ENCODE results near the gene ADGRL3.

The ADGRL3 gene

GRCh38 chr4:61727286-61727685 lies 527.2 kb downstream of the ADGRL3 start:
- no peak for ATAC-seq (ENCODE audit: insufficient read depth, low read depth)

DNA sequence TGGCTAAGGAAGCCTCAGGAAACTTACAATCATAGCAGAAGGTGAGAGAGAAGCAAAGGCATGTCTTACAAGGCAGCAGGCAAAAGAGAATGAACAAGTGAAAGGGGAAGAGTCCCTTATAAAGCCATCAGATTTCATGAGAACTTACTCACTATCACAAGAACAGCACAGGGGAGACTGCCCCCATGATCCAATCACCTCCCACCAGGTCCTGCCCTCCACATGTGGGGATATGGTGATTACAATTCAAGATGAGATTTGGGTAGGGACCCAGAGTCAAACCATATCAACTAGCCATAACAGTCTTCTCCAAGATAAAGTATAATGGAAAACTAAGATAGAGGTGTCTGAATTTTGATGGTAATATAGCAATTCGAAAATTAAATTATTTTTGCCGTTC lies 534.3 kb downstream of the ADGRL3 start:
- no peak overlapping the region for H3K27ac ChIP-seq (ENCODE audit: low read length)
- no peaks in the 10 kb centered on the region for H4K20me1 ChIP-seq (ENCODE audit: insufficient read depth, low read length)
- H3K27me3 ChIP-seq (ENCODE audit: insufficient read depth, low read length, poor library complexity) = no peaks in the 10 kb centered on the region
- no peaks in the 10 kb centered on the region for H3K36me3 ChIP-seq (ENCODE audit: insufficient read depth, low read length)
- no peak overlapping the region for H3K9ac ChIP-seq (ENCODE audit: low read depth, low read length)
- ATAC-seq (ENCODE audit: insufficient read depth, low read depth) (no peak), DNase-seq (no peak)
- peaks cover 2% of the 10 kb centered on the region for H3K9me3 ChIP-seq (ENCODE audit: insufficient read depth, low read length, severe bottlenecking)
- H2AFZ ChIP-seq (ENCODE audit: low read depth, low read length) = no peak overlapping the region
- H3K4me3 ChIP-seq (ENCODE audit: low read depth in 1 of 2, low read length in 2 of 2) = no peak overlapping the region
- H3K4me2 ChIP-seq (ENCODE audit: insufficient read depth, low read length) = no peak overlapping the region
- no peak for TF ChIP-seq CTCF (IDR thresholded peaks at IDR 0.05; ENCODE audit: borderline replicate concordance, extremely low read depth, low read length, poor library complexity, severe bottlenecking)
- TF ChIP-seq EZH2 (IDR thresholded peaks at IDR 0.05; ENCODE audit: borderline replicate concordance, low read depth, low read length, severe bottlenecking) = no peak
- H3K4me1 ChIP-seq (ENCODE audit: insufficient read depth, low read length) = no peaks in the 10 kb centered on the region
- H3K79me2 ChIP-seq (ENCODE audit: insufficient read depth, low read length) = no peaks in the 10 kb centered on the region

More at GRCh38 chr4:61727286-61727685, 527.2 kb downstream of the ADGRL3 start:
- Histone ChIP-seq H3K4me3 (ENCODE audit: low read depth in 1 of 2, low read length in 2 of 2) (no peak overlapping the region), H3K27ac (ENCODE audit: low read length) (no peak overlapping the region), H3K9ac (ENCODE audit: low read depth, low read length) (no peak overlapping the region), H4K20me1 (ENCODE audit: insufficient read depth, low read length) (no peaks in the 10 kb centered on the region), H3K79me2 (ENCODE audit: insufficient read depth, low read length) (no peaks in the 10 kb centered on the region), H3K4me1 (ENCODE audit: insufficient read depth, low read length) (no peaks in the 10 kb centered on the region), H2AFZ (ENCODE audit: low read depth, low read length) (no peak overlapping the region), H3K36me3 (ENCODE audit: insufficient read depth, low read length) (no peaks in the 10 kb centered on the region), H3K4me2 (ENCODE audit: insufficient read depth, low read length) (no peak overlapping the region), H3K9me3 (ENCODE audit: insufficient read depth, low read length, severe bottlenecking) (no peaks in the 10 kb centered on the region), H3K27me3 (ENCODE audit: insufficient read depth, low read length, poor library complexity) (no peaks in the 10 kb centered on the region)
- TF ChIP-seq EZH2 (IDR thresholded peaks at IDR 0.05; ENCODE audit: borderline replicate concordance, low read depth, low read length, severe bottlenecking) (no peak), CTCF (IDR thresholded peaks at IDR 0.05; ENCODE audit: borderline replicate concordance, extremely low read depth, low read length, poor library complexity, severe bottlenecking) (no peak)
- no peak for DNase-seq

DNA sequence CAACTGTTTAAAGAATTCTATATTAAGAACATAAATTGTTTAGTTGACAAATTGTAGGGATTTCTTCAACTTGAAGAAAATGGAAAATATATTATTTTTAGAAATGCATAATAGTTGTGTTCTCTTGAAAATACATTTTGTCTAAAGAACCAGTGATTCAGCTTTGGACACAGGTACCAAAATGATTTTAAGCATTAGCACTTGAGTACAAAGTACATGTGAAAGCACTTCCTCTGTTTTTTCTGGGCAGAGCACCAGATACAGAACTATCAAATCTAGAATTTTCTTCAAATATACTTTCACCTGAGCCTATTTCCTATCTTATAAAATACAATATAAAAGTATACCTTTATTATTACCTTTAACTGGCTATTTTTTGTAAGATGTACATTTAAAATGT lies 539.8 kb downstream of the ADGRL3 start:
- Histone ChIP-seq H3K36me3 (ENCODE audit: insufficient read depth, low read length) (no peaks in the 10 kb centered on the region), H3K9me3 (ENCODE audit: insufficient read depth, low read length, severe bottlenecking) (peaks cover 2% of the 10 kb centered on the region), H3K9ac (ENCODE audit: low read depth, low read length) (no peak overlapping the region), H3K27ac (ENCODE audit: low read length) (no peak overlapping the region), H3K79me2 (ENCODE audit: insufficient read depth, low read length) (no peaks in the 10 kb centered on the region), H2AFZ (ENCODE audit: low read depth, low read length) (no peak overlapping the region), H3K4me3 (ENCODE audit: low read depth in 1 of 2, low read length in 2 of 2) (no peak overlapping the region), H3K4me1 (ENCODE audit: insufficient read depth, low read length) (no peaks in the 10 kb centered on the region), H4K20me1 (ENCODE audit: insufficient read depth, low read length) (no peaks in the 10 kb centered on the region), H3K27me3 (ENCODE audit: insufficient read depth, low read length, poor library complexity) (no peaks in the 10 kb centered on the region), H3K4me2 (ENCODE audit: insufficient read depth, low read length) (no peak overlapping the region)
- ATAC-seq (ENCODE audit: insufficient read depth, low read depth) (no peak), DNase-seq (no peak)
- TF ChIP-seq CTCF (IDR thresholded peaks at IDR 0.05; ENCODE audit: borderline replicate concordance, extremely low read depth, low read length, poor library complexity, severe bottlenecking) (no peak), EZH2 (IDR thresholded peaks at IDR 0.05; ENCODE audit: borderline replicate concordance, low read depth, low read length, severe bottlenecking) (no peak)

DNA sequence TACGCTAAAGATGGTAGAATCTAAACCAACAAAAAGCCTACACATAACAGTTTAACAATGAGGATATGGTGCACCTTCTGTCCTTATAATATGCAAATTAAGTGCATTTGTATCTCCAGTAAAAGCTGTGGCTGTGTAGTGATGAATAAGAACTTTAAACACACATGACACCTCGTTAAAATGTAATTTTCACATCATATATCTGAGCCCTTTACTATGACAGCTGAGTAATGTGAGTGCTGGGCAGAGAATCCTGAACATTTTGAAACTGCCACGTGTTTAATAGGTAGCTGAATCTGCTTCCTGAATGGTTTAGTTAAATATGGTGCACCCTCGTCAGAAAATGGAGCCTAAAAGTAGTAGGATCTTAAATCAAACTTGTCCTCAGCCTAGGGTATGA lies 540.8 kb downstream of the ADGRL3 start:
- no peaks in the 10 kb centered on the region for H3K36me3 ChIP-seq (ENCODE audit: insufficient read depth, low read length)
- H4K20me1 ChIP-seq (ENCODE audit: insufficient read depth, low read length) = no peaks in the 10 kb centered on the region
- TF ChIP-seq CTCF (IDR thresholded peaks at IDR 0.05; ENCODE audit: borderline replicate concordance, extremely low read depth, low read length, poor library complexity, severe bottlenecking) (no peak), EZH2 (IDR thresholded peaks at IDR 0.05; ENCODE audit: borderline replicate concordance, low read depth, low read length, severe bottlenecking) (no peak)
- no peaks in the 10 kb centered on the region for H3K27me3 ChIP-seq (ENCODE audit: insufficient read depth, low read length, poor library complexity)
- H3K4me3 ChIP-seq (ENCODE audit: low read depth in 1 of 2, low read length in 2 of 2) = no peak overlapping the region
- no peak overlapping the region for H3K4me2 ChIP-seq (ENCODE audit: insufficient read depth, low read length)
- H3K27ac ChIP-seq (ENCODE audit: low read length) = no peak overlapping the region
- no peak for DNase-seq
- ATAC-seq (ENCODE audit: insufficient read depth, low read depth) = no peak
- H2AFZ ChIP-seq (ENCODE audit: low read depth, low read length) = no peak overlapping the region
- H3K9me3 ChIP-seq (ENCODE audit: insufficient read depth, low read length, severe bottlenecking) = no peaks in the 10 kb centered on the region
- H3K4me1 ChIP-seq (ENCODE audit: insufficient read depth, low read length) = no peaks in the 10 kb centered on the region
- no peaks in the 10 kb centered on the region for H3K79me2 ChIP-seq (ENCODE audit: insufficient read depth, low read length)
- no peak overlapping the region for H3K9ac ChIP-seq (ENCODE audit: low read depth, low read length)
